NCI-H146 (cell line): Measurements from ENCODE around the gene SEPTIN2.
A peak's percentile ranks its signal among the peaks of the same experiment; 100 is the strongest.
"Not testable (repeated sequence)": the region's sequence is repeated elsewhere in the genome, so short reads cannot be mapped to it uniquely, and the experiment has no call there.

Experiments
- DNase-seq: peaks from one replicate; lab custom pipeline; 2025; lab: John Stamatoyannopoulos, UW

The SEPTIN2 gene

DNA sequence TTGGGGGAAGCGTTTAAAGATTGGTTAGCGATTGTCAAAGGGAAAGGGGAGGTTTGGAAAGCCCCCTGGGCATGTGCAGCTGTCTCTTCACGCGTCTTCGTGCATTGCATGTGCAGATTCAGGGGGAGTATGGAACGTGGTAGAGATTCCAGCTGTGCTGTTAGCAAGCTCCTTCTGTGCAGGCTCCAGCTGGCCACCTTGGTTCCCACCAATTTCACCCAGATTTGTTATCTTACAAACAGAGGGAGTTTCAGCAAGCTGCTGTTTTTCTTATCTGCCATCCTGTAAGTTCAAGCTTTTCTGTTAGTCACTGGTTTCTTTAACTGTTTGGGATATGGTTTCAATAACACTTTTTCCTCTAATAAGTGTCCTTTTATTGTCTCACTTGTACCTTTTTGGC is 70.8 kb downstream of the SEPTIN2 start:
- no peak for DNase-seq

DNA sequence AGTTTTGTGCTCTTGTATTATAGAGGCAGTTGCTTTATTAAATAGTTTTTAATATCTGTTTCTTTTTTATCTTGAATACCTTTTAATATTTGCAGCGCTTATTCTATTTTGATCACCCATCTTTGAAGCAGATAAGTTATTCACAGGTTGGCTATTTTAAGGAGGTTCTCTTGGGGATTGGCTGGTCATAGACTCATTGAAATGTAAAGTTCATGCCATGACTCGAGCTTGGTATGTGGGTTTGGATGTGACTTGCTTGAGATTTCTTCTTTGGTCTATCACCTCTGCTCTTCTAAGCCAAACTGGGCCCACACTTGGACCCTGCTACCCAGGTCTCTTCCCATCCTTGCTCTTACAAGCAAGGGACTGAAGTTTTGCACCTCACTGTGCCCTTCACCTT is 74.0 kb downstream of the SEPTIN2 start:
- no peak for DNase-seq

DNA sequence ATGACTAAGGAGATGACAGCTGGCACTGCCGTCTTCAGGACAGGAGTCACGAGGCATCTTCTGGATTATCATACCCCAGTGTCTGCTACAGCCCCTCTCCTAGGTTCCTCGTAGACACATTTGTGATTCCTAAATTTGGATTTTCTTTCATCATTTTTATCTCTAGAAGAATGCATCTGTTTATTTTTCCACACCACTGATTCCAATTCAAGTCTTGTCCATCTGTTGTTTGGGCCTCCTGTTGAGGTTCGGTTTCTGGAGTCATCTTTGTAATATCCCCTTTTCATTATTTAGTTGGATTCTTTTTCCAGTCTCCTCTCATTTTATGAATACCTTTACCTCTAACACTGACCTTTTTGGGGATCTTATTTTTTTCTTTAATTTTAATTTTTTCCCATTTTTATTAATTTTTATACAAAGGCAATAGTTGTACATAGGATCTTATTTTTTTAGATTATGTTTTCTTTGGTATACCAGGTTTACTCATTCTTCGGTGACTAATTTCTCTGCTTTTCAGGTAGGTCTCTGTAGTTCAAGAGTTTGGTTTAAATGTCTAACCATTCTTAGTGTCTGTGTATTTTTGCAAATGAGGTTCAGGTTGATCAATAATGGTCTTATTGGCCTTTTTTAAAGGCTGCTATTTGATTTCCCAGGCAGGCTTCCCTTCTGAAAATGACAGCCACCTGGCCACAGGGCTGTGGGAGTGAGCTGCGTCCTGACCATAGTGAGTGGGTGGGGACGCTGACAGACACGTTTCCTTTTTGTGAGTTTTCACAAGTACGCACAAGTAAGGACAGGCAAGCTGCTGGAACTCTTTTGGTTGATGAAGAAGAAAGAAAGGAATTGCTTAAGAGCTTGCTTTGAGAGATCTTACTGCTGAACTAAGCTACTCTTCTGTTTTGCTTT is 74.8 kb downstream of the SEPTIN2 start:
- DNase-seq = no peak

DNA sequence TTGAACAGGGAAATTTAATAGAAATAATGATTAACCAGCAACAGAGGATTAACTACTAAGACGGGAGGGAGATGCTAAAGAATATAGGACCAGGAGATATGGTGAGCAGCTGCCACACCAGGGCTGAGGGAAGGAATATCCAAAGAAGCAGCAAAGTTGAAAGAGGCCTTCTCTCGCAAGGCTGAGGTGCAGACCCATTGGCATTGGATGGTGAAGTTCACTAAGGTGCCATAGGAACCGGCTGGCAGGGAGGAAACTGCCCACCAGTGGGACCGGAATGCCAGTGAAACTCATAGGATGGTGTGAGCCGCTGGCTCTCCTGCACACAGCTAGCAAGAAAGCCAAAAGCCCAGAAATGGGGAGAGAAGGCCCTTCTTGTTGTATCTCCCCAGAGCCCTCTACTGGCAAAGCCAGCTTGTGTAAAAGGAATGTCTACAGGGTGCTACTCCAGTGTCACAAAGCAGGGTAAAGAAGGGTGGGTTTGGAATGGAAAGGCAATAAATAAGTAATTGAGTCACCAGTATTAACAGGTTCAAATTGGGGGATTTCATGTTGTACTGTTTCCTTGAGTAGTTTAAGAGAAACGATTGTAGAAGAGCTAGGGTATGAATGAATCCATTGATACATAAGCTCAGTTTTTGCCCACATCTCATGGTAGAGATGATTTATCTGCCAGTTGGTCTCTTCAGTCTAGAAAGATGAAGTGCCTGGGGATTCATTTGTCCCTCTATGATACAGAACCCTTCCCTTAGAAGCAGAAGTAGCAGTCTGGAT is 76.4 kb downstream of the SEPTIN2 start:
- DNase-seq = peak; percentile 11

DNA sequence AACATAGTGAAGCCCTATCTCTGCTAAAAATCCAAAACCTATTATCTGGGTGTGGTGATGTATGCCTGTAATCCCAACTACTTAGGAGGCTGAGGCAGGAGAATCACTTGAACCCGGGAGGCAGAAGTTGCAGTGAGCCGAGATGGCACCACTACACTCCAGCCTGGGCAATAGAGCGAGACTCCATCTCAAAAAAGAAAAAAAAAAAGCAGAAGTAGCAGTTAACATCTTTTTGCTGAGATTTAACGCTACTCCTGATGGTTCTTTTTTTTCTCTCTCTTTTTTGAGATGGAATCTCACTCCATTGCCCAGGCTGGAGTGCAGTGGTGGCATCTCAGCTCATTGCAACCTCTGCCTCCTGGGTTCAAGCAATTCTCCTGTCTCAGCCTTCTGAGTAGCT is 77.0 kb downstream of the SEPTIN2 start:
- not testable (repeated sequence) for DNase-seq

DNA sequence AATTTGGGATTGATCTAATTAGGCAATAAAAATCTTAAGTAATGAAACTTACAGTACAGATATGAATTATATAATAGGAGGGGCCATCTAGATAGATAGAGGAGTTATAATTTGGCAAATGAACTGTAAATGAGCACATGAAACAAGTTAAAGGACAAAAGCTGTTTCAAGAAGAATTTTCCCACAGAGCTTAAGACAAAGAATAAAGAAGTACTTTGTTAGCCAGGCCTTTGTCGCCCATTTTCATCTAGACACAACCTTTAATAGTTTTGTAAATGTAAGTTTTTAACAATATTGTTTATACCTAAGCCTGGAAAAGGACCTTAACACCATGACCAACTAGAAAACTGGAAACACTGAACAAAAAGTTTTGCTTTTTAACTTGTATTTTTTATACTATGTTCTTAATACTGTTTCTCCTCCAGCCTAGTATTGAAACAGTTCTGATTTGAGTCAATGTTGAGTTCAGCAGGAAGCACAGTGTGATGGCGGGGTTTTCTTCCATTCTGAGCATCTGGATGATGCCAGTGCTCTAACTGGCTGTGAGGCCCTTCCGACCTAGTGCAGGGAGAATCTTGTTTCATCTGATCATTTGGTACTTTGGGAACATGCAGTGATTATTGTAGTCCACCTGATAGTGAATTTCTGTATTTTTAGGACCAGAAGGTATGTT is 77.9 kb downstream of the SEPTIN2 start:
- DNase-seq = no peak

DNA sequence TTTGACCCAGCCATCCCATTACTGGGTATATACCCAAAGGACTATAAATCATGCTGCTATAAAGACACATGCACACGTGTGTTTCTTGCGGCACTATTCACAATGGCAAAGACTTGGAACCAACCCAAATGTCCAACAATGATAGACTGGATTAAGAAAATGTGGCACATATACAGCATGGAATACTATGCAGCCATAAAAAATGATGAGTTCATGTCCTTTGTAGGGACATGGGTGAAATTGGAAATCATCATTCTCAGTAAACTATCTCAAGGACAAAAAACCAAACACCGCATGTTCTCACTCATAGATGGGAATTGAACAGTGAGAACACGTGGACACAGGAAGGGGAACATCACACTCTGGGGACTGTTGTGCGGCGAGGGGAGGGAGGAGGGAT is 81.1 kb downstream of the SEPTIN2 start:
- not testable (repeated sequence) for DNase-seq

DNA sequence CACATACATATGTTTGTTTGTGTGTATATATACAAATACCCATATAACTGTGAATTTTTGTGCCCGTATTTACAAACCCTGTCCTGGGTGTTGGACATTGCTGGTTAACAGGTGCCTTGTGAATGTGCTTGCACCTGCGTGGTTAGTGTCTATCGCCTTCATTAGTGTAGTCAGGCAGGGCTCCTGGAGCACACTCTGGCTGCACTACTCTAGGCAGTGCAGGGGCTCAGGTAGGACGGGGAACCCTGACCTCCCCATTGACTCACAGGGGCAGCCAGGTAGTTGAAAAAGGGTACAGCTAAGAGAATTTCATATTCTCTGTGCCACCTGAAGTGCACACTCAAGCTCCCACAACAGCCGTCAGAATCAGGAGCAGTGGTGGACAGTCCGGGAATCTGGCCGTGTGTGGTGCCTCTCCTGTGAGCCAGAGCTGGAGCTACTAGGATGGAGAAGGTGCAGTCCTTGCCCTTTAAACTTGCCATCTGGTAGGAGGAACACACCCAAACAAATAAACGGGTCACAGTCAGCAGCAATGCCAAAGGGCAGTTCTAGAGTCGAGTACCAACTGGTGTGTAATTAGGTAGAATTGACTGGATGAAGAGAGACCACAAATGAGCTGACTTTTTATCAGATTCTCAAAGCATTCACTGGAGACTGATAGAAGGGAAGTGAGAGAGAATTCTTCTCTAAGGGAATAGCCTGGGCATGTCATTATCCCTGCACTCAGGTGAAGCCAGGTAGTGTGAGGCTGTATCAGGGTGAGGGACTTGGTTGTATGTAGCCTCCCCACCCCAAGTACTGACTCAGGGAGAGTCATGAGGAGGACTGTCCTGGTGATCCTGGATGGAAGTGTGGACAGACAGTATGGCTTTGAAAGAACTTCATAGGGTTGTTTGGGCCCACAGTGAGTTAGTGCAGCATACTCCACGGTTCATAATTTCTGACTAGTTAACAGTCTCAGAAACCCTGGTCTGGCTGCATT is 84.5 kb downstream of the SEPTIN2 start:
- DNase-seq = no peak
